Cardiac muscle cell (in vitro differentiated cells and primary cell): ENCODE data around the gene IQCH. TPM values are rescaled to one million over a fixed set of nuclear protein-coding genes. Genes with fewer than 3 reads are reported as not detected.

Source experiments
- DNase-seq, 2 donors: peaks; one replicate each; pipeline versions ENCODE4 v3.0.0 to v3.0.0-alpha.2; 2010 to 2017; ENCODE audit warnings: low read depth in 1 of 2, low spot score in 1 of 2
- H3K27ac ChIP-seq: fragments of 200-600 bp; sonication (generic); 2 replicates; pipeline ENCODE4 v1.5.1; 2016
- H3K27me3 ChIP-seq: fragments of 200-600 bp; sonication (generic); 2 replicates; pipeline ENCODE4 v1.6.0; 2016; ENCODE audit warnings: control low read depth
- H3K36me3 ChIP-seq: fragments of 200-600 bp; sonication (generic); 2 replicates; pipeline ENCODE4 v1.5.1; 2016; ENCODE audit warnings: control low read depth
- H3K4me1 ChIP-seq: fragments of 200-600 bp; sonication (generic); 2 replicates; pipeline ENCODE4 v1.8.1; 2017; ENCODE audit warnings: low read depth, mild to moderate bottlenecking, mixed run types
- H3K4me3 ChIP-seq: fragments of 200-600 bp; sonication (generic); 2 replicates; pipeline ENCODE4 v1.5.1; 2016; ENCODE audit warnings: mild to moderate bottlenecking
- H3K9me3 ChIP-seq: fragments of 200-600 bp; sonication (generic); 2 replicates; pipeline ENCODE4 v1.5.1; 2017; ENCODE audit warnings: low read depth, mild to moderate bottlenecking, control low read depth
- CTCF ChIP-seq: IDR thresholded peaks from 2 replicates; pipeline ENCODE4 v1.5.1; 2012; ENCODE audit warnings: low read depth, mild to moderate bottlenecking, low read length
- polyA plus RNA-seq: library from polyadenylated mRNA; unstranded; fragments of >200 nt; fragmentation: Nextera tagmentation; extraction: Ambion mirVana; gene quantifications from 2 replicates; pipeline ENCODE4 v1.2.1, GENCODE V29; 2016
- total RNA-seq: library from RNA; depleted of rRNA; stranded (reverse); fragments of >200 nt; gene quantifications from 2 replicates; pipeline ENCODE4 v1.2.3, GENCODE V29; 2016

The IQCH gene
- total and polyA plus RNA-seq, 2 experiments from 2014 or later = 5.9 to 6.9 TPM

- Histone ChIP-seq H3K27ac (no peak overlapping the region), H3K4me1 (no peaks in the 10 kb centered on the region), H3K27me3 (peaks cover 5% of the 10 kb centered on the region), H3K9me3 (no peaks in the 10 kb centered on the region), H3K4me3 (no peak overlapping the region), H3K36me3 (no peaks in the 10 kb centered on the region)
- no peak for TF ChIP-seq CTCF
- DNase-seq = no peak
Observed at GRCh38 chr15:67380921-67381320, 126.3 kb downstream of the IQCH start.

DNA sequence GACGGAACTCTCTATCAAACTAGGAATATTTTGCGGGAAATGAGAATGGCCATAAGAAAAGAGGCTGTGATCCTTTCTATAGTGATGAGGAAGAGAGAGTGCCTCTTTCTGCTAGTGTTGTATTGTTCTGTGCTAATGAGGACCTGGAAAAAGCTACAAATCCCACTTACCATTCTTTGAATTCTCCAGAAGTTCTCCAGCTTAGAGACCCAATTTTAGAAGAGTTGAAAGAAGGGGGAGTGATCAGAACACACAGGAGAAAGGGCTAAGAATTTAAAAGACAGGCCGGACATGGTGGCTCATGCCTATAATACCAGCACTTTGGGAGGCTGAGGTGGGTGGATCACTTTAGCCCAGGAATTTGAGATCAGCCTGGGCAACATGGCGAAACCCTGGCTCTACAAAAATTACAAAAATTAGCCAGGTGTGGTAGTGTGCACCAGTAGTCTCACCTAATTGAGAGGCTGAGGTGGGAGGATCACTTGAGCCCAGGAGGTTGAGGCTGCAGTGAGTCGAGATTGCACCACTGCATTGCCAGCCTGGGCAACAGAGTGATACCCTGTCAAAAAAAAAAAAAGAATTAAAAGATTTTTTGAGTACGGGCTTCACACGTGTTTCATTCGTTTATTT is 126.9 kb downstream of the IQCH start:
- Histone ChIP-seq H3K4me1 (no peaks in the 10 kb centered on the region), H3K4me3 (no peak overlapping the region), H3K36me3 (no peaks in the 10 kb centered on the region), H3K27me3 (peaks cover 5% of the 10 kb centered on the region), H3K9me3 (no peaks in the 10 kb centered on the region), H3K27ac (no peak overlapping the region)
- TF ChIP-seq CTCF = no peak
- no peak for DNase-seq

DNA sequence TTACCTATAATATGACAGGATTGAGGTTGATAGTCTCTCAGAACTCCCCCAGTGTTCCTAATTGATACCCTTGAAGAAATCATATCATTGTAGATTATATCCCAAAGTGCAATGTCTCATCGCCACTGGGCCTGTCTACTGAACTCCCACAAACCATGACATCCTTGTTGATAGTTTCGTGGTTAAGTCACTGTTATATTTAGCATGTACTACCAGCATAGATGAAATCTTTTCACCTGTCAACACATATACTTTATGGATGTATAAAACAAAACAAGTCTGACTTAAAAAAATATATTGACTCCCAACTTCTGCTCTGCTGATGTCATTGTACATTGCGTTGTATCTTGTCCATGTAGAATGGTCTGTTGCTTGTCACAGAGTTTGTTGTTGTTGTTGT is 128.1 kb downstream of the IQCH start:
- no peak for DNase-seq
- no peak overlapping the region for H3K27ac ChIP-seq
- no peaks in the 10 kb centered on the region for H3K4me1 ChIP-seq
- H3K4me3 ChIP-seq = no peak overlapping the region
- no peaks in the 10 kb centered on the region for H3K36me3 ChIP-seq
- H3K27me3 ChIP-seq = peaks cover 5% of the 10 kb centered on the region
- H3K9me3 ChIP-seq = no peaks in the 10 kb centered on the region
- no peak for TF ChIP-seq CTCF

DNA sequence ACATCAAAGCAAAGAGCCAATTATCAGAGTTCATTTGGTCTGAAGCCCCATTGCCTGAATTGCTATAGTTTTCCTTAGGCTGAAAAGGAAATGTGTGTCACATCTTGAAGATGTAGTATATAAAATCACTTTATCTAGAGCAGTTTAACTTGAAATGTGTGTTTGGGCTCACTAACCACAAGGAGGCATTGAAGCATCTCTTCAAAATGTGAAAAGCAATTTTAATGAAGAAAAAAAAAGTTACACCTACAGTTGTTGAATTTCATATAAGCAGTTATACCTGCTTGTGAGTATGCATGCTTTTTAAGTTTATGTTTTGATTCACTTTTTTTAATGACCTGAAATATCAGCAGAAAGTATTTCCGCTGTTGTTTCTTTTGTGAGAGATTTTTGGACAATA is 129.3 kb downstream of the IQCH start:
- Histone ChIP-seq H3K27me3 (peaks cover 5% of the 10 kb centered on the region), H3K4me3 (no peak overlapping the region), H3K36me3 (no peaks in the 10 kb centered on the region), H3K4me1 (no peaks in the 10 kb centered on the region), H3K9me3 (no peaks in the 10 kb centered on the region), H3K27ac (no peak overlapping the region)
- peak in 1 of 2 donors; percentile 19 for DNase-seq
- no peak for TF ChIP-seq CTCF

DNA sequence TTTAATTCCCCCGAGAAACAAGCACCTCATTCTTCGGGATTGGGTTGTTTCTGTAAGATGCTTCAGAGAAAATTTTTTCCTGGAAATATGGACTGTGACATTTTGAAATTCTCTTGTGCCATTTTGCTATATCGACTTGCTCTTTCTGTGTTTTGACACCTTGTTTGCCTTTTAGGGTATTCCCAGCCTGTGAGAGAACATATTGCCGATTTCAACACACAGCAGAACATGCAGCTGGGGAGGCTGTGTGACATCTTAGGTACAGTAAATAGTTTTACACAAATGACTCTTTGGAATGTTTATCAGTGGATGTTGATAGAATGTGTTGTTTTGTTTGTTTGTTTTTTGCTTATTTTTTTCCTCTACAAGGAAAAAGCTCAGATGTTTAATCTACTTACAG is 130.2 kb downstream of the IQCH start:
- Histone ChIP-seq H3K36me3 (no peaks in the 10 kb centered on the region), H3K9me3 (no peaks in the 10 kb centered on the region), H3K27me3 (peaks cover 5% of the 10 kb centered on the region), H3K27ac (no peak overlapping the region), H3K4me3 (no peak overlapping the region), H3K4me1 (no peaks in the 10 kb centered on the region)
- TF ChIP-seq CTCF = no peak
- DNase-seq = no peak
